ENCODE data around the gene BABAM2.

The BABAM2 gene

GRCh38 chr2:27915191-27915590 is 24.7 kb downstream of the BABAM2 start:
- no peak overlapping the region for H2AFZ ChIP-seq (ENCODE audit: low read length)
- H3K36me3 ChIP-seq (replicated peaks; ENCODE audit: insufficient read depth, low read length) = no peaks in the 10 kb centered on the region
- H4K20me1 ChIP-seq (ENCODE audit: insufficient read depth, low read length) = no peaks in the 10 kb centered on the region
- no peak overlapping the region for H3K9ac ChIP-seq (ENCODE audit: low read length)
- no peaks in the 10 kb centered on the region for H3K9me2 ChIP-seq (replicated peaks; ENCODE audit: insufficient read depth, low read length)
- H3K27ac ChIP-seq (ENCODE audit: low read length) = no peak overlapping the region
- DNase-seq = no peak
- no peak for TF ChIP-seq EZH2 (optimal IDR thresholded peaks at IDR 0.05; ENCODE audit: low read depth, low read length)
- TF ChIP-seq EZH2phosphoT487 (IDR thresholded peaks at IDR 0.05; ENCODE audit: low read length) = no peak
- no peak for TF ChIP-seq CTCF (IDR thresholded peaks at IDR 0.05; ENCODE audit: low read length)
- no peaks in the 10 kb centered on the region for H3K4me1 ChIP-seq (ENCODE audit: low read length)
- no peak overlapping the region for H3K4me3 ChIP-seq (ENCODE audit: low read length)
- no peak overlapping the region for H3K4me2 ChIP-seq (ENCODE audit: low read depth, low read length)
- no peaks in the 10 kb centered on the region for H3K9me3 ChIP-seq (replicated peaks; ENCODE audit: insufficient read depth, low read length)
- no peaks in the 10 kb centered on the region for H3K27me3 ChIP-seq (replicated peaks; ENCODE audit: insufficient read depth, low read length)
- no peaks in the 10 kb centered on the region for H3K79me2 ChIP-seq (ENCODE audit: low read length)
- no peaks in the 10 kb centered on the region for H3F3A ChIP-seq (ENCODE audit: insufficient read depth, low read length)

GRCh38 chr2:27915874-27916273 is 25.3 kb downstream of the BABAM2 start:
- H3K27me3 ChIP-seq (replicated peaks; ENCODE audit: insufficient read depth, low read length) = no peaks in the 10 kb centered on the region
- H3K36me3 ChIP-seq (replicated peaks; ENCODE audit: insufficient read depth, low read length) = no peaks in the 10 kb centered on the region
- no peaks in the 10 kb centered on the region for H3K9me2 ChIP-seq (replicated peaks; ENCODE audit: insufficient read depth, low read length)
- H4K20me1 ChIP-seq (ENCODE audit: insufficient read depth, low read length) = no peaks in the 10 kb centered on the region
- no peaks in the 10 kb centered on the region for H3K4me1 ChIP-seq (ENCODE audit: low read length)
- H3K9ac ChIP-seq (ENCODE audit: low read length) = no peak overlapping the region
- H3K4me3 ChIP-seq (ENCODE audit: low read length) = no peak overlapping the region
- H3F3A ChIP-seq (ENCODE audit: insufficient read depth, low read length) = no peaks in the 10 kb centered on the region
- TF ChIP-seq CTCF (IDR thresholded peaks at IDR 0.05; ENCODE audit: low read length) = no peak
- no peak for TF ChIP-seq EZH2 (optimal IDR thresholded peaks at IDR 0.05; ENCODE audit: low read depth, low read length)
- no peak for TF ChIP-seq EZH2phosphoT487 (IDR thresholded peaks at IDR 0.05; ENCODE audit: low read length)
- H3K4me2 ChIP-seq (ENCODE audit: low read depth, low read length) = no peak overlapping the region
- H3K79me2 ChIP-seq (ENCODE audit: low read length) = no peaks in the 10 kb centered on the region
- no peaks in the 10 kb centered on the region for H3K9me3 ChIP-seq (replicated peaks; ENCODE audit: insufficient read depth, low read length)
- no peak overlapping the region for H3K27ac ChIP-seq (ENCODE audit: low read length)
- no peak for DNase-seq
- H2AFZ ChIP-seq (ENCODE audit: low read length) = no peak overlapping the region

- Histone ChIP-seq H3K79me2 (ENCODE audit: low read length) (no peaks in the 10 kb centered on the region), H3K36me3 (replicated peaks; ENCODE audit: insufficient read depth, low read length) (no peaks in the 10 kb centered on the region), H3K9me3 (replicated peaks; ENCODE audit: insufficient read depth, low read length) (no peaks in the 10 kb centered on the region), H3K27ac (ENCODE audit: low read length) (no peak overlapping the region), H3K4me2 (ENCODE audit: low read depth, low read length) (no peak overlapping the region), H3K4me3 (ENCODE audit: low read length) (no peak overlapping the region), H3F3A (ENCODE audit: insufficient read depth, low read length) (no peaks in the 10 kb centered on the region), H3K9me2 (replicated peaks; ENCODE audit: insufficient read depth, low read length) (no peaks in the 10 kb centered on the region), H3K9ac (ENCODE audit: low read length) (no peak overlapping the region), H4K20me1 (ENCODE audit: insufficient read depth, low read length) (no peaks in the 10 kb centered on the region), H3K4me1 (ENCODE audit: low read length) (no peaks in the 10 kb centered on the region), H3K27me3 (replicated peaks; ENCODE audit: insufficient read depth, low read length) (no peaks in the 10 kb centered on the region), H2AFZ (ENCODE audit: low read length) (no peak overlapping the region)
- TF ChIP-seq EZH2 (optimal IDR thresholded peaks at IDR 0.05; ENCODE audit: low read depth, low read length) (no peak), EZH2phosphoT487 (IDR thresholded peaks at IDR 0.05; ENCODE audit: low read length) (no peak), CTCF (IDR thresholded peaks at IDR 0.05; ENCODE audit: low read length) (no peak)
- DNase-seq = no peak
These were observed 25.9 kb downstream of the BABAM2 start for GRCh38 chr2:27916293-27916995.
